Measurements from ENCODE around the gene RFESD. TPM values are rescaled to one million over a fixed set of nuclear protein-coding genes. Genes with fewer than 3 reads are reported as not detected.

The RFESD gene
- total and polyA plus RNA-seq, 2 of the 4 experiments (the other 2 are of a cell fraction), result 1.5 to 2.7 TPM

DNA sequence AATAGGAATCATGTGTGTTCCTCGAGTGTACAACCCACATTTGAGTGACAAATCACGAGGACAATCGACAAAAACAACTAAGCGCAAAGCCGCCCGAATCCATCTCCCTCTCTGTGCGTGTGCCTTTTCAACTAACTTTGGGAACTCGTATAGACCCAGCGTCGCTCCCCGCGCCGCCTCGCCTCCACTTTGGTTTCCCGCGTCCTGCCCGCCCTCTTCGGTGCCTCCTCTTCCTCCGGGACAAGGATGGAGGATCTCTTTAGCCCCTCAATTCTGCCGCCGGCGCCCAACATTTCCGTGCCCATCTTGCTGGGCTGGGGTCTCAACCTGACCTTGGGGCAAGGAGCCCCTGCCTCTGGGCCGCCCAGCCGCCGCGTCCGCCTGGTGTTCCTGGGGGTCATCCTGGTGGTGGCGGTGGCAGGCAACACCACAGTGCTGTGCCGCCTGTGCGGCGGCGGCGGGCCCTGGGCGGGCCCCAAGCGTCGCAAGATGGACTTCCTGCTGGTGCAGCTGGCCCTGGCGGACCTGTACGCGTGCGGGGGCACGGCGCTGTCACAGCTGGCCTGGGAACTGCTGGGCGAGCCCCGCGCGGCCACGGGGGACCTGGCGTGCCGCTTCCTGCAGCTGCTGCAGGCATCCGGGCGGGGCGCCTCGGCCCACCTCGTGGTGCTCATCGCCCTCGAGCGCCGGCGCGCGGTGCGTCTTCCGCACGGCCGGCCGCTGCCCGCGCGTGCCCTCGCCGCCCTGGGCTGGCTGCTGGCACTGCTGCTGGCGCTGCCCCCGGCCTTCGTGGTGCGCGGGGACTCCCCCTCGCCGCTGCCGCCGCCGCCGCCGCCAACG lies 26.3 kb upstream of the RFESD start, which contains the start of gene GPR150:
GPR150 (plus strand) TSS at position 58 of the 840 bp plus-strand sequence; CDS start at position 247, 189 bp downstream.
- Histone ChIP-seq H3K18ac (ENCODE audit: low read depth, low read length) (peak within 1 kb of the TSS; percentile 4), H3K9ac (ENCODE audit: low read depth, low read length) (peak within 1 kb of the TSS; percentile 51; the same call in 1 of the 2 replicates), H3K27me3 (ENCODE audit: control insufficient read depth, insufficient read depth, low read length) (no peaks in the 10 kb centered on the region), H4K20me1 (ENCODE audit: insufficient read depth, low read length) (no peaks in the 10 kb centered on the region), H3K4ac (ENCODE audit: low read depth, low read length) (peak within 1 kb of the TSS; percentile 73), H2BK20ac (ENCODE audit: low read depth, low read length) (no peak within 1 kb of the TSS), H2BK15ac (ENCODE audit: low read depth, low read length) (peak within 1 kb of the TSS; percentile 25; the same call in 1 of the 3 replicates), H2AK9ac (replicated peaks; ENCODE audit: low read depth, low read length, poor library complexity) (peak within 1 kb of the TSS; percentile 80), H3K79me1 (ENCODE audit: low read depth in 1 of 2, low read length in 2 of 2) (no peaks in the 10 kb centered on the region), H2BK5ac (ENCODE audit: low read depth, low read length, poor library complexity, severe bottlenecking) (peak within 1 kb of the TSS; percentile 38), H2BK120ac (ENCODE audit: low read depth, low read length) (peak within 1 kb of the TSS; percentile 72), H2AFZ (replicated peaks; ENCODE audit: low read length, poor library complexity) (peak within 1 kb of the TSS; percentile 96), H4K91ac (ENCODE audit: insufficient read depth, low read depth, low read length) (peak within 1 kb of the TSS; percentile 46; the same call in 1 of the 2 replicates), H3K4me1 (ENCODE audit: control insufficient read depth, insufficient read depth, low read length) (peaks cover 13% of the 10 kb centered on the region), H3K27ac (ENCODE audit: insufficient read depth, low read length) (peak within 1 kb of the TSS; percentile 5; the same call in 1 of the 2 replicates), H3K56ac (ENCODE audit: extremely low read depth, insufficient read depth, low read length) (no peak within 1 kb of the TSS), H3K9me3 (ENCODE audit: control insufficient read depth, insufficient read depth, low read length) (no peaks in the 10 kb centered on the region), H4K8ac (ENCODE audit: low read depth in 2 of 2, low read length in 2 of 2) (peak within 1 kb of the TSS; percentile 81 to 98), H4K5ac (ENCODE audit: low read depth, low read length) (peak within 1 kb of the TSS; percentile 61; the same call in 1 of the 2 replicates), H3K36me3 (ENCODE audit: control insufficient read depth, insufficient read depth, low read length) (no peaks in the 10 kb centered on the region), H3K4me2 (ENCODE audit: low read depth, low read length) (peak within 1 kb of the TSS; percentile 89), H3K9me1 (ENCODE audit: insufficient read depth, low read length) (no peaks in the 10 kb centered on the region), H2AK5ac (ENCODE audit: low read depth, low read length) (peak within 1 kb of the TSS; percentile 61), H3K14ac (replicated peaks; ENCODE audit: low read depth, low read length) (peak within 1 kb of the TSS; percentile 23; the same call in 1 of the 2 replicates), H3K23ac (ENCODE audit: low read depth, low read length) (peak within 1 kb of the TSS; percentile 19; the same call in 1 of the 2 replicates), H3K4me3 (ENCODE audit: insufficient read depth, low read depth, low read length) (peak within 1 kb of the TSS; percentile 43)
- CTCF ChIA-PET, result interaction anchor here (0.7 kb wide), 1 partner anchor 95 kb away, joined by 3 read pairs; no protein-coding TSS in a partner anchor
- POLR2A ChIA-PET (ENCODE audit: unreplicated experiment), result no interaction called here
- intact Hi-C loops (cut with micrococcal nuclease) (no loop called here), dilution Hi-C loops (cut with HindIII; ENCODE audit: low sequenced_read_pairs, unreplicated experiment) (no loop called here), in situ Hi-C loops (cut with MboI; ENCODE audit: low sequenced_read_pairs) (no loop called here)
- 2% methylated on average over 67 of the region's 85 CpGs; no CpG with 5 or more reads in 1 of the 2 experiments for WGBS, 2 experiments (ENCODE audit: extremely low coverage in 2 of 2, insufficient read length in 1 of 2)
- BruUV-seq (replicated peaks), result no TSS peak
- peak; percentile 37 for DNase-seq
- ATAC-seq (ENCODE audit: low read depth), result peak; percentile 80
- TF ChIP-seq, protein P1, sequence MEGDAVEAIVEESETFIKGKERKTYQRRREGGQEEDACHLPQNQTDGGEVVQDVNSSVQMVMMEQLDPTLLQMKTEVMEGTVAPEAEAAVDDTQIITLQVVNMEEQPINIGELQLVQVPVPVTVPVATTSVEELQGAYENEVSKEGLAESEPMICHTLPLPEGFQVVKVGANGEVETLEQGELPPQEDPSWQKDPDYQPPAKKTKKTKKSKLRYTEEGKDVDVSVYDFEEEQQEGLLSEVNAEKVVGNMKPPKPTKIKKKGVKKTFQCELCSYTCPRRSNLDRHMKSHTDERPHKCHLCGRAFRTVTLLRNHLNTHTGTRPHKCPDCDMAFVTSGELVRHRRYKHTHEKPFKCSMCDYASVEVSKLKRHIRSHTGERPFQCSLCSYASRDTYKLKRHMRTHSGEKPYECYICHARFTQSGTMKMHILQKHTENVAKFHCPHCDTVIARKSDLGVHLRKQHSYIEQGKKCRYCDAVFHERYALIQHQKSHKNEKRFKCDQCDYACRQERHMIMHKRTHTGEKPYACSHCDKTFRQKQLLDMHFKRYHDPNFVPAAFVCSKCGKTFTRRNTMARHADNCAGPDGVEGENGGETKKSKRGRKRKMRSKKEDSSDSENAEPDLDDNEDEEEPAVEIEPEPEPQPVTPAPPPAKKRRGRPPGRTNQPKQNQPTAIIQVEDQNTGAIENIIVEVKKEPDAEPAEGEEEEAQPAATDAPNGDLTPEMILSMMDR (conservative IDR thresholded peaks at IDR 0.05; ENCODE audit: low read depth, low read length), result 0 out of 2 replicates have a peak, but pooled peaks have one; percentile 15
- TF ChIP-seq POLR2A (IDR thresholded peaks at IDR 0.05; ENCODE audit: low read depth, low read length), result no peak
- TF ChIP-seq RFX5 (IDR thresholded peaks at IDR 0.05; ENCODE audit: low read depth, low read length), result no peak
- TF ChIP-seq SMC3 (IDR thresholded peaks at IDR 0.05; ENCODE audit: low read depth, low read length), result no peak
- TF ChIP-seq, protein P2, sequence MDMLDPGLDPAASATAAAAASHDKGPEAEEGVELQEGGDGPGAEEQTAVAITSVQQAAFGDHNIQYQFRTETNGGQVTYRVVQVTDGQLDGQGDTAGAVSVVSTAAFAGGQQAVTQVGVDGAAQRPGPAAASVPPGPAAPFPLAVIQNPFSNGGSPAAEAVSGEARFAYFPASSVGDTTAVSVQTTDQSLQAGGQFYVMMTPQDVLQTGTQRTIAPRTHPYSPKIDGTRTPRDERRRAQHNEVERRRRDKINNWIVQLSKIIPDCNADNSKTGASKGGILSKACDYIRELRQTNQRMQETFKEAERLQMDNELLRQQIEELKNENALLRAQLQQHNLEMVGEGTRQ (IDR thresholded peaks at IDR 0.05; ENCODE audit: low read depth, low read length), result 0 out of 2 replicates have a peak, but pooled peaks have one; percentile 23
- 0 out of 2 replicates have a peak, but pooled peaks have one; percentile 37 for TF ChIP-seq MXI1 (IDR thresholded peaks at IDR 0.05; ENCODE audit: borderline replicate concordance, low read depth, low read length)
- no peak for TF ChIP-seq CHD1 (IDR thresholded peaks at IDR 0.05; ENCODE audit: low read depth, low read length)
- TF ChIP-seq, protein P3, sequence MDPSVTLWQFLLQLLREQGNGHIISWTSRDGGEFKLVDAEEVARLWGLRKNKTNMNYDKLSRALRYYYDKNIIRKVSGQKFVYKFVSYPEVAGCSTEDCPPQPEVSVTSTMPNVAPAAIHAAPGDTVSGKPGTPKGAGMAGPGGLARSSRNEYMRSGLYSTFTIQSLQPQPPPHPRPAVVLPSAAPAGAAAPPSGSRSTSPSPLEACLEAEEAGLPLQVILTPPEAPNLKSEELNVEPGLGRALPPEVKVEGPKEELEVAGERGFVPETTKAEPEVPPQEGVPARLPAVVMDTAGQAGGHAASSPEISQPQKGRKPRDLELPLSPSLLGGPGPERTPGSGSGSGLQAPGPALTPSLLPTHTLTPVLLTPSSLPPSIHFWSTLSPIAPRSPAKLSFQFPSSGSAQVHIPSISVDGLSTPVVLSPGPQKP (IDR thresholded peaks at IDR 0.05; ENCODE audit: borderline replicate concordance, low read depth, low read length), result no peak
- peak; percentile 22 for TF ChIP-seq BHLHE40 (IDR thresholded peaks at IDR 0.05; ENCODE audit: low read depth, low read length)
- TF ChIP-seq MAZ (IDR thresholded peaks at IDR 0.05; ENCODE audit: borderline replicate concordance, low read depth, low read length), result no peak

All from IMR-90 (cell line).